Stimulated activated CD4-positive, alpha-beta T cell treated with anti-CD3 and anti-CD28 coated beads, Interleukin-4, amount 100 ng/mL, for 48 hours (primary cell): ENCODE results near the gene SUSD1.

Source experiments
- DNase-seq, 2 donors: peaks; one replicate each; pipeline ENCODE4 v3.0.0-alpha.2; 2020; ENCODE audit warnings: low read depth in 2 of 2

Gene SUSD1

GRCh38 chr9:112069318-112070169, 105.6 kb downstream of the SUSD1 start:
- DNase-seq: no peak

GRCh38 chr9:112065806-112066606, 109.1 kb downstream of the SUSD1 start:
- DNase-seq: no peak

- no peak for DNase-seq
Observed at GRCh38 chr9:112064871-112065270, 110.2 kb downstream of the SUSD1 start.

- no peak for DNase-seq
Observed at GRCh38 chr9:112063586-112063985, 111.5 kb downstream of the SUSD1 start.

GRCh38 chr9:112063151-112063550, 111.9 kb downstream of the SUSD1 start:
- no peak for DNase-seq

- no peak for DNase-seq
Observed at GRCh38 chr9:112061152-112061740, 113.9 kb downstream of the SUSD1 start.

- no peak for DNase-seq
Observed at GRCh38 chr9:112059966-112060320, 115.2 kb downstream of the SUSD1 start.

GRCh38 chr9:112059145-112059965, 115.7 kb downstream of the SUSD1 start:
- DNase-seq: no peak

GRCh38 chr9:112056996-112057395, 118.1 kb downstream of the SUSD1 start:
- DNase-seq: no peak

- DNase-seq: no peak
Observed at GRCh38 chr9:112054916-112055315, 120.2 kb downstream of the SUSD1 start.

- DNase-seq: no peak
Observed at GRCh38 chr9:112051812-112052211, 123.3 kb downstream of the SUSD1 start.

GRCh38 chr9:112050544-112051475, 124.3 kb downstream of the SUSD1 start:
- no peak for DNase-seq

- no peak for DNase-seq
Observed at GRCh38 chr9:112049811-112050516, 125.1 kb downstream of the SUSD1 start.

- DNase-seq: no peak
Observed at GRCh38 chr9:112048924-112049691, 126.0 kb downstream of the SUSD1 start.

GRCh38 chr9:112047538-112048066, 127.5 kb downstream of the SUSD1 start:
- DNase-seq: no peak

- DNase-seq: no peak
Observed at GRCh38 chr9:112046181-112046580, 128.9 kb downstream of the SUSD1 start.

- DNase-seq: no peak
Observed at GRCh38 chr9:112044881-112045280, 130.2 kb downstream of the SUSD1 start.

GRCh38 chr9:112044186-112044585, 130.9 kb downstream of the SUSD1 start:
- no peak for DNase-seq

- no peak for DNase-seq
Observed at GRCh38 chr9:112043423-112043822, 131.7 kb downstream of the SUSD1 start.
